HepG2 (cell line): ENCODE results near the gene AGBL3. TPM values are rescaled to one million over a fixed set of nuclear protein-coding genes. Genes with fewer than 3 reads are reported as not detected.

Experiments used
- ATF7-NPFF ChIP-seq: sonication (generic); formaldehyde crosslinking; IDR thresholded peaks from 2 replicates; pipeline ENCODE4 v1.8.1; 2023; ENCODE audit warnings: mild to moderate bottlenecking, low read depth, missing genetic modification reagents, moderate library complexity
- CHD4 ChIP-seq: fragments of 200-600 bp; sonication (generic); IDR thresholded peaks from 2 replicates; pipeline ENCODE4 v1.7.0; 2017; ENCODE audit warnings: mild to moderate bottlenecking, low read length, borderline replicate concordance
- MIER2 ChIP-seq: IDR thresholded peaks from 2 replicates; pipeline ENCODE4 v1.6.1; 2016; ENCODE audit warnings: missing biosample characterization, missing genetic modification reagents
- POLR2A ChIP-seq, 2 experiments: IDR thresholded peaks; 2 replicates each; pipeline ENCODE4 v1.6.1; 2011; ENCODE audit warnings: low read depth in 2 of 2, low read length in 2 of 2, mild to moderate bottlenecking in 1 of 2, moderate library complexity in 1 of 2; ENCODE audit not compliant: insufficient read depth in 1 of 2
- RBAK ChIP-seq: sonication (generic); formaldehyde crosslinking; IDR thresholded peaks from 2 replicates; pipeline ENCODE4 v1.5.1; 2020; ENCODE audit warnings: mild to moderate bottlenecking, missing genetic modification reagents
- RBM22 ChIP-seq: fragments of 200-400 bp; formaldehyde crosslinking; optimal IDR thresholded peaks from 2 replicates; pipeline ENCODE3; 2017; ENCODE audit warnings: mild to moderate bottlenecking, low read length, moderate library complexity
- SAP130 ChIP-seq: IDR thresholded peaks from 2 replicates; pipeline ENCODE4 v1.6.1; 2016; ENCODE audit warnings: low read depth
- SIN3B ChIP-seq: fragments of 150-350 bp; IDR thresholded peaks from 2 replicates; pipeline ENCODE4 v1.6.1; 2014; ENCODE audit warnings: low read length
- ZC3H4 ChIP-seq: sonication (generic); formaldehyde crosslinking; IDR thresholded peaks from 2 replicates; pipeline ENCODE4 v1.4.0; 2020; ENCODE audit warnings: missing genetic modification reagents, borderline replicate concordance
- ZNF138 ChIP-seq: sonication (generic); formaldehyde crosslinking; IDR thresholded peaks from 2 replicates; pipeline ENCODE4 v1.5.0; 2020; ENCODE audit warnings: mild to moderate bottlenecking, low read depth, missing genetic modification reagents
- ZNF264 ChIP-seq: sonication (generic); formaldehyde crosslinking; IDR thresholded peaks from 2 replicates; pipeline ENCODE4 v1.4.0; 2020; ENCODE audit warnings: missing genetic modification reagents
- ZNF296 ChIP-seq: sonication (generic); formaldehyde crosslinking; conservative IDR thresholded peaks from 2 replicates; pipeline ENCODE4 v1.5.0; 2020; ENCODE audit warnings: mild to moderate bottlenecking, missing genetic modification reagents
- ZNF331 ChIP-seq: sonication (generic); formaldehyde crosslinking; IDR thresholded peaks from 2 replicates; pipeline ENCODE4 v1.4.0; 2020; ENCODE audit warnings: missing genetic modification reagents
- ZNF468 ChIP-seq: sonication (generic); formaldehyde crosslinking; IDR thresholded peaks from 2 replicates; pipeline ENCODE4 v1.8.0; 2022; ENCODE audit warnings: mild to moderate bottlenecking, moderate library complexity, missing genetic modification reagents
- ZNF570 ChIP-seq: sonication (generic); formaldehyde crosslinking; IDR thresholded peaks from 2 replicates; pipeline ENCODE4 v1.4.0; 2020; ENCODE audit warnings: mild to moderate bottlenecking, missing genetic modification reagents, borderline replicate concordance
- ZNF572 ChIP-seq: sonication (generic); formaldehyde crosslinking; IDR thresholded peaks from 2 replicates; pipeline ENCODE4 v1.5.1; 2020; ENCODE audit warnings: mild to moderate bottlenecking, missing genetic modification reagents
- polyA plus RNA-seq, 8 experiments: library from polyadenylated mRNA; depleted of rRNA in 3 of 8; stranded (reverse) in 7 of 8; unstranded in 1 of 8; fragments of >200 nt; fragmentation: Illumina TruSeq in 4 of 8; extraction: Trizol in 4 of 8; gene quantifications; 2 replicates each; pipeline versions ENCODE4 v1.2.1 to v1.2.3, GENCODE V29; 2011 to 2016; ENCODE audit warnings: low read depth in 4 of 8, missing spikeins in 1 of 8, mixed read lengths in 1 of 8; ENCODE audit not compliant: insufficient read depth in 1 of 8
- total RNA-seq, 5 experiments: library from RNA; depleted of rRNA; stranded (reverse); fragments of >200 nt; fragmentation: Illumina TruSeq; extraction: Trizol; gene quantifications; 2 replicates each; pipeline ENCODE4 v1.2.3, GENCODE V29; 2016; ENCODE audit warnings: low read depth in 1 of 5
- TF ChIP-seq, protein P1 (sequence below): sonication (generic); formaldehyde crosslinking; IDR thresholded peaks from 2 replicates; pipeline ENCODE4 v1.4.0; 2020; ENCODE audit warnings: mild to moderate bottlenecking, missing genetic modification reagents, borderline replicate concordance
- TF ChIP-seq, protein P2 (sequence below): sonication (generic); formaldehyde crosslinking; IDR thresholded peaks from 2 replicates; pipeline ENCODE4 v1.5.1; 2020; ENCODE audit warnings: missing genetic modification reagents, mild to moderate bottlenecking, borderline replicate concordance
- TF ChIP-seq, protein P3 (sequence below): sonication (generic); formaldehyde crosslinking; IDR thresholded peaks from 2 replicates; pipeline ENCODE4 v1.9.0; 2021; ENCODE audit warnings: missing genetic modification reagents, mild to moderate bottlenecking, borderline replicate concordance
- TF ChIP-seq, protein P4 (sequence below): sonication (generic); formaldehyde crosslinking; IDR thresholded peaks from 2 replicates; pipeline ENCODE4 v1.4.0; 2020; ENCODE audit warnings: mild to moderate bottlenecking, missing genetic modification reagents
- TF ChIP-seq, protein P5 (sequence below): sonication (generic); formaldehyde crosslinking; IDR thresholded peaks from 2 replicates; pipeline ENCODE4 v1.4.0; 2020; ENCODE audit warnings: missing genetic modification reagents
- TF ChIP-seq, protein P6 (sequence below): sonication (generic); formaldehyde crosslinking; IDR thresholded peaks from 2 replicates; pipeline ENCODE4 v1.4.0; 2020; ENCODE audit warnings: missing genetic modification reagents

Gene AGBL3
- total and polyA plus RNA-seq, 2 of the 13 experiments (the other 11 are each of a cell fraction or from before 2014, with no cell fraction given): 2.2 to 7.2 TPM

DNA sequence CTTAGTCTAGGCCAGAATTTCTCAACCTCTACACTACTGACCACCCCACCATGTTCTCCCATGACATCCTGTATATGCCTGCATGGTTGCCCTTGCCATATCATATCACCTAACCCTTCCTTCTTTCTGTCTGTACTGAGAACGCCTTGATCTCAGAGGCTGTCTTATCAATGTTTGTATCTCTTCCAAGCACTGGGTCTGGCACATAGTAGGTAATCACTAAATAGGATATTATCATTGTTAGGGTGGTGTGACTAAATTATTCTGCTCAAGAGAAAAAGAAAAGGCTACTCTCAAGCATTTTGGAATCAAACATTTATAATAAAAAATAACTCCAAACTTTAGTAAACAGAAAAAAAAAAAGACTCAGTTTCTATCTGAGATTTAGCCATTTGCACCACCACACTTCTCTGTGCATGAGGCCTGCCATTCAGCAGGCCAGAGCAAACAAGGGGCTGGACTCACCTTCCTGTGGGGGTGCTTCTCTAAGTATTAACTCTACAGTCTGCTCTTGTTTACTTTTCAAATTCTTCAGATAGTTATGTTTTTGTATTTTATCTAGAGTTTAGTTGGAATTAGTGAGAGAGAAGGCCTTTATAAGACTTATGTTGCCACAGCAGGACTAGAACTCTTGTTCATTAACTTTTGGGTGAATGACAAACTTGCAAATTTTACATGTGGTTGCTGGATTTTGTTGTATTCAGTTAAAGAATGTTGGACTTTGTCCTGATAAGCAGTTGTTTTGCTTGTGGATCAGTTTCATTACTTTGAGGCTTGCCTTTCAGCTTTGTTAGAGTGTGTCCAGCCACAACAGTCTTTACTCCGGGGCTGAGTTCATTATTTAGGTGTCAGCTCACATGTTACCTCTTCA is 5.4 kb downstream of the AGBL3 start (continued):
- TF ChIP-seq, protein P1, sequence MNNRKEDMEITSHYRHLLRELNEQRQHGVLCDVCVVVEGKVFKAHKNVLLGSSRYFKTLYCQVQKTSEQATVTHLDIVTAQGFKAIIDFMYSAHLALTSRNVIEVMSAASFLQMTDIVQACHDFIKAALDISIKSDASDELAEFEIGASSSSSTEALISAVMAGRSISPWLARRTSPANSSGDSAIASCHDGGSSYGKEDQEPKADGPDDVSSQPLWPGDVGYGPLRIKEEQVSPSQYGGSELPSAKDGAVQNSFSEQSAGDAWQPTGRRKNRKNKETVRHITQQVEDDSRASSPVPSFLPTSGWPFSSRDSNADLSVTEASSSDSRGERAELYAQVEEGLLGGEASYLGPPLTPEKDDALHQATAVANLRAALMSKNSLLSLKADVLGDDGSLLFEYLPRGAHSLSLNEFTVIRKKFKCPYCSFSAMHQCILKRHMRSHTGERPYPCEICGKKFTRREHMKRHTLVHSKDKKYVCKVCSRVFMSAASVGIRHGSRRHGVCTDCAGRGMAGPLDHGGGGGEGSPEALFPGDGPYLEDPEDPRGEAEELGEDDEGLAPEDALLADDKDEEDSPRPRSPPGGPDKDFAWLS (CRISPR knock-in tag): no peak
- TF ChIP-seq RBAK (CRISPR knock-in tag) (no peak), SIN3B (no peak), ZNF138 (CRISPR knock-in tag) (no peak), SAP130 (CRISPR knock-in tag) (peak; percentile 70), CHD4 (peak; percentile 82; the same call in 1 of the 2 replicates), ZNF331 (CRISPR knock-in tag) (peak; percentile 30; the same call in 1 of the 2 replicates), ATF7-NPFF (CRISPR knock-in tag) (no peak), ZNF468 (CRISPR knock-in tag) (no peak), ZNF296 (CRISPR knock-in tag) (no peak), ZNF264 (0 out of 2 replicates have a peak, but pooled peaks have one; percentile 15), POLR2A (IDR thresholded peaks at IDR 0.05; ENCODE audit: insufficient read depth in 1 of 2, low read depth in 2 of 2, low read length in 2 of 2) (no peak), MIER2 (CRISPR knock-in tag) (no peak), ZNF572 (CRISPR knock-in tag) (no peak), RBM22 (no peak), ZC3H4 (no peak), ZNF570 (CRISPR knock-in tag) (no peak)
- TF ChIP-seq, protein P2, sequence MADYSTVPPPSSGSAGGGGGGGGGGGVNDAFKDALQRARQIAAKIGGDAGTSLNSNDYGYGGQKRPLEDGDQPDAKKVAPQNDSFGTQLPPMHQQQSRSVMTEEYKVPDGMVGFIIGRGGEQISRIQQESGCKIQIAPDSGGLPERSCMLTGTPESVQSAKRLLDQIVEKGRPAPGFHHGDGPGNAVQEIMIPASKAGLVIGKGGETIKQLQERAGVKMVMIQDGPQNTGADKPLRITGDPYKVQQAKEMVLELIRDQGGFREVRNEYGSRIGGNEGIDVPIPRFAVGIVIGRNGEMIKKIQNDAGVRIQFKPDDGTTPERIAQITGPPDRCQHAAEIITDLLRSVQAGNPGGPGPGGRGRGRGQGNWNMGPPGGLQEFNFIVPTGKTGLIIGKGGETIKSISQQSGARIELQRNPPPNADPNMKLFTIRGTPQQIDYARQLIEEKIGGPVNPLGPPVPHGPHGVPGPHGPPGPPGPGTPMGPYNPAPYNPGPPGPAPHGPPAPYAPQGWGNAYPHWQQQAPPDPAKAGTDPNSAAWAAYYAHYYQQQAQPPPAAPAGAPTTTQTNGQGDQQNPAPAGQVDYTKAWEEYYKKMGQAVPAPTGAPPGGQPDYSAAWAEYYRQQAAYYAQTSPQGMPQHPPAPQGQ (CRISPR knock-in tag): no peak
- TF ChIP-seq, protein P3, sequence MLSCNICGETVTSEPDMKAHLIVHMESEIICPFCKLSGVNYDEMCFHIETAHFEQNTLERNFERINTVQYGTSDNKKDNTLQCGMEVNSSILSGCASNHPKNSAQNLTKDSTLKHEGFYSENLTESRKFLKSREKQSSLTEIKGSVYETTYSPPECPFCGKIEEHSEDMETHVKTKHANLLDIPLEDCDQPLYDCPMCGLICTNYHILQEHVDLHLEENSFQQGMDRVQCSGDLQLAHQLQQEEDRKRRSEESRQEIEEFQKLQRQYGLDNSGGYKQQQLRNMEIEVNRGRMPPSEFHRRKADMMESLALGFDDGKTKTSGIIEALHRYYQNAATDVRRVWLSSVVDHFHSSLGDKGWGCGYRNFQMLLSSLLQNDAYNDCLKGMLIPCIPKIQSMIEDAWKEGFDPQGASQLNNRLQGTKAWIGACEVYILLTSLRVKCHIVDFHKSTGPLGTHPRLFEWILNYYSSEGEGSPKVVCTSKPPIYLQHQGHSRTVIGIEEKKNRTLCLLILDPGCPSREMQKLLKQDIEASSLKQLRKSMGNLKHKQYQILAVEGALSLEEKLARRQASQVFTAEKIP: no peak
- TF ChIP-seq, protein P4, sequence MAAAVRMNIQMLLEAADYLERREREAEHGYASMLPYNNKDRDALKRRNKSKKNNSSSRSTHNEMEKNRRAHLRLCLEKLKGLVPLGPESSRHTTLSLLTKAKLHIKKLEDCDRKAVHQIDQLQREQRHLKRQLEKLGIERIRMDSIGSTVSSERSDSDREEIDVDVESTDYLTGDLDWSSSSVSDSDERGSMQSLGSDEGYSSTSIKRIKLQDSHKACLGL: no peak
- TF ChIP-seq, protein P5, sequence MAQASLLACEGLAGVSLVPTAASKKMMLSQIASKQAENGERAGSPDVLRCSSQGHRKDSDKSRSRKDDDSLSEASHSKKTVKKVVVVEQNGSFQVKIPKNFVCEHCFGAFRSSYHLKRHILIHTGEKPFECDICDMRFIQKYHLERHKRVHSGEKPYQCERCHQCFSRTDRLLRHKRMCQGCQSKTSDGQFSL (CRISPR knock-in tag): peak; percentile 87; the same call in 1 of the 2 replicates
- TF ChIP-seq, protein P6, sequence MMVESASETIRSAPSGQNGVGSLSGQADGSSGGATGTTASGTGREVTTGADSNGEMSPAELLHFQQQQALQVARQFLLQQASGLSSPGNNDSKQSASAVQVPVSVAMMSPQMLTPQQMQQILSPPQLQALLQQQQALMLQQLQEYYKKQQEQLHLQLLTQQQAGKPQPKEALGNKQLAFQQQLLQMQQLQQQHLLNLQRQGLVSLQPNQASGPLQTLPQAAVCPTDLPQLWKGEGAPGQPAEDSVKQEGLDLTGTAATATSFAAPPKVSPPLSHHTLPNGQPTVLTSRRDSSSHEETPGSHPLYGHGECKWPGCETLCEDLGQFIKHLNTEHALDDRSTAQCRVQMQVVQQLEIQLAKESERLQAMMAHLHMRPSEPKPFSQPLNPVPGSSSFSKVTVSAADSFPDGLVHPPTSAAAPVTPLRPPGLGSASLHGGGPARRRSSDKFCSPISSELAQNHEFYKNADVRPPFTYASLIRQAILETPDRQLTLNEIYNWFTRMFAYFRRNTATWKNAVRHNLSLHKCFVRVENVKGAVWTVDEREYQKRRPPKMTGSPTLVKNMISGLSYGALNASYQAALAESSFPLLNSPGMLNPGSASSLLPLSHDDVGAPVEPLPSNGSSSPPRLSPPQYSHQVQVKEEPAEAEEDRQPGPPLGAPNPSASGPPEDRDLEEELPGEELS: peak; percentile 83
